ENCODE data around the gene TRIB2. TPM values are rescaled to one million over a fixed set of nuclear protein-coding genes. Genes with fewer than 3 reads are reported as not detected.

Gene TRIB2
- total and polyA plus RNA-seq, 9 of the 15 experiments (the other 6 are each of a cell fraction or from before 2014, with no cell fraction given): 9.0 to 39.0 (median 26.3) TPM

DNA sequence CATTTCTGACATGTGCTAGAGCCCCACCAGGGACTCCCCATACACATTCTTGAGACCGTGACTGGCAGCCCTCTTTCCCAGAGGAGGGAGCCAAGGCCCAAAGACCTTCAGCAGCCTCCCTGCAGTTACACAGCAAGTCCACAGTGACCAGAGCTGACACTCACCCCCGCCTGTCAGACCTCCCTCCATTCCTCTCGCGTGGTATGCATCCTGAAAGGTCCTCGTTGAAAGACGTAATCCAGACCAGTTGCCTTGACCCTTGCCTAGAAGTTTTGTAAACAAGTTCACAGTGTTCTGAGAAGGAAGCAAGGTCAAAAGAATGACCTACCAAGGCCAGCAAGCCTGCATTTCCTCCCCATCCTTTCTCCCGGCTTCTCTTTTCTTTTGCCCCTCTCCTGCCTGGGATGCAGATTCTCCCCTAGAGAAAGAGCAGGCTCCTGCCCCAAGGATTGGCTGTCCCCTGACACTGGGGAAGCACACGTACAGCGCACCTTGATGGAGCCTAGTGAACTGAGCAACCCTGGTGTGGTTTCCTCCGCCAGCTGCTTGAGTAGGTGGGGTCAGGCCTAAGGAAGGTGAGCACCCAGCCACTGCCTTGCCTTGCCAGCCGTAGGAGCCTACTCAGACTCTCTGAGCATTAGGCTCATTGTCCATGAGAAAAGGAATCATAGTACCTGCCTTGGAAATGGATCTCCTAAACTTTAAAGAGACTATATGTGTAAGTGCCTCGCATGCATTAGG, 18.3 kb downstream of the TRIB2 start (continued):
- TF ChIP-seq GABPA (tag; conservative IDR thresholded peaks at IDR 0.05; ENCODE audit: low read depth): no peak
- no peak for TF ChIP-seq ATF7 (IDR thresholded peaks at IDR 0.05)
- TF ChIP-seq BACH1 (tag; IDR thresholded peaks at IDR 0.05): no peak
- TF ChIP-seq POLR2AphosphoS5 (IDR thresholded peaks at IDR 0.05; ENCODE audit: control insufficient read depth, insufficient read depth, low read depth, low read length): no peak

DNA sequence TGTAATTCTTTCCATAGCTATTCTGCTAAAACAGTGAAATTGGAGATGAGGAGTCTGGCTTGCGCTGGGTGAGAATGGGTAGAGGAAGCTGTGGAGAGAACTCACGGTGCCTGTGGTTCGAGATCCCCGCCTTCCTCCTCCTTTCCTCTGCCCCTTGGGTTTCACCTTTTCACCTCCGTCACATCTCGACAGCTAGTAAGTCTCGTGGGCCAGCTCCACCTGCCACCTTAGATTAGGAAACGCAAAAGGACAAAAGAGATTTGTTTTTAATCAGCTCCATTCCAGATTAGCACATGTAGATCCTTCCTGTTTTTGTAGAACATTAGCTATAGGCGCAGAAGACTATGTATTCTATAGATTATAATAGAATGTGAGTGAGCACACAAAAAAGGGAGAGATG, 20.6 kb downstream of the TRIB2 start:
- POLR2A ChIA-PET: interaction anchor here (1.1 to 2.0 kb wide), 3 partner anchors 8 to 12 kb away, joined by 3 to 6 read pairs (median 6); no protein-coding TSS in a partner anchor
- CTCF ChIA-PET (ENCODE audit: low intra/inter-chr PET ratio): no interaction called here
- TF ChIP-seq COPS2 (conservative IDR thresholded peaks at IDR 0.05): no peak
- no peak for TF ChIP-seq CSDE1 (IDR thresholded peaks at IDR 0.05)
- TF ChIP-seq ETV1 (tag; conservative IDR thresholded peaks at IDR 0.05; ENCODE audit: low read depth): no peak
- no peak for TF ChIP-seq ZZZ3 (IDR thresholded peaks at IDR 0.05)
- peak; percentile 32; the same call in 1 of the 2 replicates for TF ChIP-seq TAL1 (IDR thresholded peaks at IDR 0.05)
- peak; percentile 11; the same call in 1 of the 2 replicates for TF ChIP-seq BHLHE40 (IDR thresholded peaks at IDR 0.05; ENCODE audit: low read length)
- no peak for TF ChIP-seq KDM5B (IDR thresholded peaks at IDR 0.05; ENCODE audit: insufficient replicate concordance, low read depth, low read length)
- peak; percentile 69 for TF ChIP-seq CBFA2T3 (IDR thresholded peaks at IDR 0.05)
- peak; percentile 62 for TF ChIP-seq TEAD4 (IDR thresholded peaks at IDR 0.05; ENCODE audit: low read length)
- no peak for TF ChIP-seq TEAD4 (CRISPR knock-in tag; IDR thresholded peaks at IDR 0.05; ENCODE audit: borderline replicate concordance)
- 0 out of 2 replicates have a peak, but pooled peaks have one; percentile 11 for TF ChIP-seq KLF16 (IDR thresholded peaks at IDR 0.05)
- no peak for TF ChIP-seq BRD4 (IDR thresholded peaks at IDR 0.05)
- TF ChIP-seq RHOXF2B (CRISPR knock-in tag; conservative IDR thresholded peaks at IDR 0.05): no peak
- peak; percentile 57; the same call in 1 of the 2 replicates for TF ChIP-seq TCF3 (CRISPR knock-in tag; IDR thresholded peaks at IDR 0.05)
- no peak for TF ChIP-seq JUNB (CRISPR knock-in tag; conservative IDR thresholded peaks at IDR 0.05)
- TF ChIP-seq, protein P1, sequence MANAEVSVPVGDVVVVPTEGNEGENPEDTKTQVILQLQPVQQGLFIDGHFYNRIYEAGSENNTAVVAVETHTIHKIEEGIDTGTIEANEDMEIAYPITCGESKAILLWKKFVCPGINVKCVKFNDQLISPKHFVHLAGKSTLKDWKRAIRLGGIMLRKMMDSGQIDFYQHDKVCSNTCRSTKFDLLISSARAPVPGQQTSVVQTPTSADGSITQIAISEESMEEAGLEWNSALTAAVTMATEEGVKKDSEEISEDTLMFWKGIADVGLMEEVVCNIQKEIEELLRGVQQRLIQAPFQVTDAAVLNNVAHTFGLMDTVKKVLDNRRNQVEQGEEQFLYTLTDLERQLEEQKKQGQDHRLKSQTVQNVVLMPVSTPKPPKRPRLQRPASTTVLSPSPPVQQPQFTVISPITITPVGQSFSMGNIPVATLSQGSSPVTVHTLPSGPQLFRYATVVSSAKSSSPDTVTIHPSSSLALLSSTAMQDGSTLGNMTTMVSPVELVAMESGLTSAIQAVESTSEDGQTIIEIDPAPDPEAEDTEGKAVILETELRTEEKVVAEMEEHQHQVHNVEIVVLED (CRISPR knock-in tag; IDR thresholded peaks at IDR 0.05): no peak
- 0 out of 2 replicates have a peak, but pooled peaks have one; percentile 16 for TF ChIP-seq CBFA2T2 (conservative IDR thresholded peaks at IDR 0.05)

More for the DNA sequence above, 20.6 kb downstream of the TRIB2 start:
- no peak overlapping the region for H2AFZ ChIP-seq (ENCODE audit: low read depth, low read length)
- no peak for FAIRE-seq
- peaks cover 56% of the 10 kb centered on the region; the same call in 2 of the 3 replicates for H3K36me3 ChIP-seq (ENCODE audit: control insufficient read depth, insufficient read depth, low read length)
- no peak overlapping the region for H3K4me3 ChIP-seq
- in situ Hi-C loops (cut with MboI): loop anchor here (25.0 kb wide), 1 partner anchor 275 kb away; no protein-coding TSS in a partner anchor
- no peaks in the 10 kb centered on the region for H3K27me3 ChIP-seq (ENCODE audit: control insufficient read depth in 2 of 2, insufficient read depth in 2 of 2, low read length in 2 of 2)
- H3K79me2 ChIP-seq (ENCODE audit: control insufficient read depth, insufficient read depth, low read length): no peaks in the 10 kb centered on the region
- WGBS (ENCODE audit: insufficient coverage, low coverage, missing lambda C conversion rate): 47% methylated on average over 8 of the region's 9 CpGs
- no peaks in the 10 kb centered on the region for H3K9me1 ChIP-seq (ENCODE audit: control insufficient read depth, insufficient read depth, low read length)
- peaks cover 0 to 3% of the 10 kb centered on the region in 2 experiments; a peak in 2 of 5 replicates for H3K4me1 ChIP-seq (replicated peaks in 1 of 2; ENCODE audit: control insufficient read depth in 2 of 2, insufficient read depth in 2 of 2, low read length in 2 of 2)
- H4K20me1 ChIP-seq (replicated peaks; ENCODE audit: control insufficient read depth, insufficient read depth, low read length): no peaks in the 10 kb centered on the region
- no peak overlapping the region for H3K4me2 ChIP-seq (ENCODE audit: insufficient read depth, low read length)
- no peak overlapping the region for H3K9ac ChIP-seq (ENCODE audit: insufficient read depth in 1 of 2, low read depth in 2 of 2, low read length in 2 of 2)
- H3K9me3 ChIP-seq (replicated peaks; ENCODE audit: control insufficient read depth, insufficient read depth, low read depth, low read length): no peaks in the 10 kb centered on the region
- no peak overlapping the region for H3K27ac ChIP-seq (ENCODE audit: extremely low read depth, low read depth, low read length)
- DNase-seq (ENCODE audit: extremely low read depth in 1 of 4, low spot score in 3 of 4): no peak
- intact Hi-C loops (cut with micrococcal nuclease): no loop called here
- BruUV-seq (replicated peaks): no TSS peak
- no peak for ATAC-seq
